ENCODE results near the gene RARS2. TPM values are rescaled to one million over a fixed set of nuclear protein-coding genes. Genes with fewer than 3 reads are reported as not detected.
A peak's percentile ranks its signal among the peaks of the same experiment; 100 is the strongest.

RARS2 gene
- total RNA-seq, 3 donors from 2014 or later = 27.8 to 34.4 (median 30.7) TPM

GRCh38 chr6:87553159-87553765 is 36.5 kb downstream of the RARS2 start:
- ATAC-seq (no peak), DNase-seq (no peak)
- H3K9me3 ChIP-seq = no peaks in the 10 kb centered on the region
- intact Hi-C loops (cut with DNase I, micrococcal nuclease) = no loop called here
- TF ChIP-seq, protein P1, sequence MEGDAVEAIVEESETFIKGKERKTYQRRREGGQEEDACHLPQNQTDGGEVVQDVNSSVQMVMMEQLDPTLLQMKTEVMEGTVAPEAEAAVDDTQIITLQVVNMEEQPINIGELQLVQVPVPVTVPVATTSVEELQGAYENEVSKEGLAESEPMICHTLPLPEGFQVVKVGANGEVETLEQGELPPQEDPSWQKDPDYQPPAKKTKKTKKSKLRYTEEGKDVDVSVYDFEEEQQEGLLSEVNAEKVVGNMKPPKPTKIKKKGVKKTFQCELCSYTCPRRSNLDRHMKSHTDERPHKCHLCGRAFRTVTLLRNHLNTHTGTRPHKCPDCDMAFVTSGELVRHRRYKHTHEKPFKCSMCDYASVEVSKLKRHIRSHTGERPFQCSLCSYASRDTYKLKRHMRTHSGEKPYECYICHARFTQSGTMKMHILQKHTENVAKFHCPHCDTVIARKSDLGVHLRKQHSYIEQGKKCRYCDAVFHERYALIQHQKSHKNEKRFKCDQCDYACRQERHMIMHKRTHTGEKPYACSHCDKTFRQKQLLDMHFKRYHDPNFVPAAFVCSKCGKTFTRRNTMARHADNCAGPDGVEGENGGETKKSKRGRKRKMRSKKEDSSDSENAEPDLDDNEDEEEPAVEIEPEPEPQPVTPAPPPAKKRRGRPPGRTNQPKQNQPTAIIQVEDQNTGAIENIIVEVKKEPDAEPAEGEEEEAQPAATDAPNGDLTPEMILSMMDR (IDR thresholded peaks at IDR 0.05) = no peak
- no peaks in the 10 kb centered on the region for H3K4me1 ChIP-seq (ENCODE audit: low read depth)
- no peak overlapping the region for H3K4me3 ChIP-seq
- no peaks in the 10 kb centered on the region for H3K36me3 ChIP-seq (ENCODE audit: low read depth)

GRCh38 chr6:87551799-87552198 is 38.0 kb downstream of the RARS2 start:
- ATAC-seq (no peak), DNase-seq (no peak)
- H3K4me3 ChIP-seq = no peak overlapping the region
- H3K9me3 ChIP-seq = no peaks in the 10 kb centered on the region
- H3K4me1 ChIP-seq (ENCODE audit: low read depth) = no peaks in the 10 kb centered on the region
- intact Hi-C loops (cut with DNase I, micrococcal nuclease) = no loop called here
- H3K36me3 ChIP-seq (ENCODE audit: low read depth) = no peaks in the 10 kb centered on the region
- TF ChIP-seq, protein P1 (IDR thresholded peaks at IDR 0.05) = no peak

- TF ChIP-seq, protein P1 (IDR thresholded peaks at IDR 0.05) = no peak
- no peaks in the 10 kb centered on the region for H3K4me1 ChIP-seq (ENCODE audit: low read depth)
- peaks cover 5% of the 10 kb centered on the region for H3K36me3 ChIP-seq (ENCODE audit: low read depth)
- H3K9me3 ChIP-seq = no peaks in the 10 kb centered on the region
- no peak for ATAC-seq
- DNase-seq = no peak
- intact Hi-C loops (cut with DNase I, micrococcal nuclease) = no loop called here
- H3K4me3 ChIP-seq = no peak overlapping the region
Observed at GRCh38 chr6:87544474-87544735, 45.4 kb downstream of the RARS2 start.

DNA sequence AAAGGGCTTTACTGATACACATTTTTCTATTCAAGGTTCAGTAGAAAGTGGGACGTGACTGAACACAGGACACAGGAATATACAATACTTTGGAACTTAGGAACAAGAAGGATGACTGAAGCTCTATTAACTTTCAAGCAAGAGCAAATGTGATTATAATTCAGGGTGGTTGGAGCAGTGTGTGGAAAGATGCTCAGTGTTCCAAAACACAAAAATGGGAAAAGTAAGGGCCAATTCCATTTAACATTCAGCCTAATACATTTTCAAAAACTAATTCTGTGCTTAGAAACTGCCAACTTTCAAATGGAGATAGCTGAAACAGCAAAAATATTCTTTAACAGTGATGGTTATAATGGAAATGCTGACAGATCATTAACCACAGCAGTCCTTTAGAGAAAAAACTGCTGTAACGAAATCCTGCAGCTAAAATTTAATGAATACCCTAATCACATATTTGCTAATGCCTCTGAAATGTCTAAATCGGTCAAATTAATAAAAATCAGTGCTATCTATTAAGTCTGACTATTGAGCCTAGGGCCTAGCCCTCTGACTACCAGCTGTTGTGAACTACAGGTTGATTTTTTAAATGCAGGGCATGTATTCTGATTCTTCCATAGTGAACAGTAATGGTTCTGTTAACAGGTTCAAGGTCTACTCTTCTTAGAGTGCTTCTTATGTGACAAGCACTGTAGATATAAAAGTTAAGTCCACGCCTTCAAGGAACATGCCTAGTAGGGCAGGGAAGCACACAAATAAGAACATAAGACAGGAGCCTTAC is 45.9 kb downstream of the RARS2 start:
- Histone ChIP-seq H3K4me1 (ENCODE audit: low read depth) (no peaks in the 10 kb centered on the region), H3K4me3 (no peak overlapping the region), H3K9me3 (no peaks in the 10 kb centered on the region), H3K36me3 (ENCODE audit: low read depth) (peaks cover 5% of the 10 kb centered on the region)
- intact Hi-C loops (cut with DNase I, micrococcal nuclease) = no loop called here
- TF ChIP-seq, protein P1 (IDR thresholded peaks at IDR 0.05) = no peak
- ATAC-seq (peak; percentile 54), DNase-seq (no peak)

DNA sequence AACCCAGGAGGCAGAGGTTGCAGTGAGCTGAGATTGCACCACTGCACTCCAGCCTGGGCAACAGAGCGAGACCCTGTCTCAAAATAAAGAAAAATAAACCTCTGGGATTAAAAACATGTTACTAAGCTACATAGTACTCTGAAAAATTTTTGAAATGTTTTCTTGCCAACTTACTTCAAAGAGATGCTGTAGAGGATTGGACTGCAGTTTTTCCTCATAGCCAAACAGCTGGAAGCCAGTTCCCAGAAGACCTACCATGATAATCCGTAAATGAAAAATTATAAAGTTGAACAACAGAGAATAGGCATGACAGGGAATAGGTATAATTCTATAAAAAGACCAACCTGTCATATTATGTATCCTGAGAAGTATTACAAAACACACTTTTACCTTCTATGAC is 48.0 kb downstream of the RARS2 start:
- no peaks in the 10 kb centered on the region for H3K9me3 ChIP-seq
- TF ChIP-seq, protein P1 (IDR thresholded peaks at IDR 0.05) = no peak
- H3K36me3 ChIP-seq (ENCODE audit: low read depth) = peaks cover 5% of the 10 kb centered on the region
- ATAC-seq (no peak), DNase-seq (no peak)
- intact Hi-C loops (cut with DNase I, micrococcal nuclease) = no loop called here
- H3K4me1 ChIP-seq (ENCODE audit: low read depth) = no peaks in the 10 kb centered on the region
- H3K4me3 ChIP-seq = no peak overlapping the region
